Skin epidermis (tissue), 12 donors: ENCODE data around the gene FAM78B.

ENCODE experiments used
- H3K27ac ChIP-seq, 21 experiments: fragments of 200-600 bp; sonication (generic) in 11 of 21; one replicate each; pipeline ENCODE4 v1.5.0; 2020; ENCODE audit warnings: mild to moderate bottlenecking in 3 of 21, inconsistent platforms in 2 of 21, moderate library complexity in 2 of 21
- H3K4me3 ChIP-seq, 7 experiments: fragments of 200-600 bp; sonication (generic) in 2 of 7; one replicate each; pipeline ENCODE4 v1.5.0; 2020; ENCODE audit warnings: inconsistent platforms in 2 of 7, mild to moderate bottlenecking in 2 of 7, moderate library complexity in 1 of 7

Gene FAM78B

GRCh38 chr1:166080967-166081870, 85.6 kb downstream of the FAM78B start:
- H3K27ac ChIP-seq, result peak overlapping the region in 14 of 21 experiments; percentile 6 to 77 (median 38)
- H3K4me3 ChIP-seq, result no peak overlapping the region

GRCh38 chr1:166080277-166080966, 86.4 kb downstream of the FAM78B start:
- Histone ChIP-seq H3K4me3 (no peak overlapping the region), H3K27ac (peak overlapping the region in 10 of 21 experiments; percentile 10 to 77 (median 46))

- no peak overlapping the region for H3K27ac ChIP-seq
- no peak overlapping the region for H3K4me3 ChIP-seq
Measured at GRCh38 chr1:166079276-166079675, 87.5 kb downstream of the FAM78B start.

- Histone ChIP-seq H3K27ac (no peak overlapping the region), H3K4me3 (no peak overlapping the region)
Measured at GRCh38 chr1:166073489-166073888, 93.3 kb downstream of the FAM78B start.

GRCh38 chr1:166069390-166069789, 97.4 kb downstream of the FAM78B start:
- no peak overlapping the region for H3K4me3 ChIP-seq
- no peak overlapping the region for H3K27ac ChIP-seq

- Histone ChIP-seq H3K4me3 (no peak overlapping the region), H3K27ac (no peak overlapping the region)
Measured at GRCh38 chr1:166066107-166066506, 100.7 kb downstream of the FAM78B start.

- Histone ChIP-seq H3K27ac (no peak overlapping the region), H3K4me3 (no peak overlapping the region)
Measured at GRCh38 chr1:166064951-166065350, 101.8 kb downstream of the FAM78B start.

- no peak overlapping the region for H3K4me3 ChIP-seq
- H3K27ac ChIP-seq, result no peak overlapping the region
Measured at GRCh38 chr1:166064313-166064926, 102.4 kb downstream of the FAM78B start.

GRCh38 chr1:166063701-166064100, 103.1 kb downstream of the FAM78B start:
- no peak overlapping the region for H3K4me3 ChIP-seq
- no peak overlapping the region for H3K27ac ChIP-seq

- Histone ChIP-seq H3K27ac (no peak overlapping the region), H3K4me3 (no peak overlapping the region)
Measured at GRCh38 chr1:166062421-166063070, 104.3 kb downstream of the FAM78B start.

- Histone ChIP-seq H3K27ac (no peak overlapping the region), H3K4me3 (no peak overlapping the region)
Measured at GRCh38 chr1:166057650-166058049, 109.2 kb downstream of the FAM78B start.

GRCh38 chr1:166053395-166053794, 113.4 kb downstream of the FAM78B start:
- Histone ChIP-seq H3K4me3 (no peak overlapping the region), H3K27ac (no peak overlapping the region)

- Histone ChIP-seq H3K4me3 (no peak overlapping the region), H3K27ac (no peak overlapping the region)
Measured at GRCh38 chr1:166040202-166040997, 126.4 kb downstream of the FAM78B start.

- Histone ChIP-seq H3K4me3 (no peak overlapping the region), H3K27ac (no peak overlapping the region)
Measured at GRCh38 chr1:166039436-166040201, 127.2 kb downstream of the FAM78B start.

GRCh38 chr1:166036092-166036491, 130.7 kb downstream of the FAM78B start:
- Histone ChIP-seq H3K27ac (no peak overlapping the region), H3K4me3 (no peak overlapping the region)

GRCh38 chr1:166032572-166033371, 134.0 kb downstream of the FAM78B start:
- Histone ChIP-seq H3K27ac (no peak overlapping the region), H3K4me3 (no peak overlapping the region)

- Histone ChIP-seq H3K27ac (no peak overlapping the region), H3K4me3 (no peak overlapping the region)
Measured at GRCh38 chr1:166031932-166032571, 134.7 kb downstream of the FAM78B start.
